ENCODE measurements around the gene OR8G1. TPM values are rescaled to one million over a fixed set of nuclear protein-coding genes. Genes with fewer than 3 reads are reported as not detected.

Gene OR8G1
- total RNA-seq, 1 donor from 2014 or later = not detected

GRCh38 chr11:124278261-124278660 is 37.4 kb downstream of the OR8G1 start:
- Histone ChIP-seq H4K20me1 (ENCODE audit: insufficient read depth, low read length) (no peaks in the 10 kb centered on the region), H3K4me1 (ENCODE audit: insufficient read depth, low read length) (no peaks in the 10 kb centered on the region), H3K79me2 (ENCODE audit: insufficient read depth, low read length) (no peaks in the 10 kb centered on the region), H3K4me3 (ENCODE audit: insufficient read depth, low read depth, low read length) (no peak overlapping the region), H3K27ac (ENCODE audit: low read depth, low read length) (no peak overlapping the region), H3K9me3 (ENCODE audit: insufficient read depth, low read depth, low read length) (no peaks in the 10 kb centered on the region), H3K9ac (ENCODE audit: low read length) (no peak overlapping the region), H3K27me3 (ENCODE audit: insufficient read depth, low read length) (peaks cover 3% of the 10 kb centered on the region), H2AFZ (ENCODE audit: low read depth, low read length) (no peak overlapping the region), H3K36me3 (ENCODE audit: insufficient read depth, low read length) (no peaks in the 10 kb centered on the region), H3K4me2 (ENCODE audit: low read length) (no peak overlapping the region)
- FAIRE-seq = no peak
- no peaks in the 10 kb centered on the region for H3K36me3 Mint-ChIP-seq (ENCODE audit: low read depth, unreplicated experiment)
- DNase-seq (ENCODE audit: low read depth) = peak; percentile 14
- no peak overlapping the region for H3K4me3 Mint-ChIP-seq (ENCODE audit: unreplicated experiment)
- TF ChIP-seq, protein P1, sequence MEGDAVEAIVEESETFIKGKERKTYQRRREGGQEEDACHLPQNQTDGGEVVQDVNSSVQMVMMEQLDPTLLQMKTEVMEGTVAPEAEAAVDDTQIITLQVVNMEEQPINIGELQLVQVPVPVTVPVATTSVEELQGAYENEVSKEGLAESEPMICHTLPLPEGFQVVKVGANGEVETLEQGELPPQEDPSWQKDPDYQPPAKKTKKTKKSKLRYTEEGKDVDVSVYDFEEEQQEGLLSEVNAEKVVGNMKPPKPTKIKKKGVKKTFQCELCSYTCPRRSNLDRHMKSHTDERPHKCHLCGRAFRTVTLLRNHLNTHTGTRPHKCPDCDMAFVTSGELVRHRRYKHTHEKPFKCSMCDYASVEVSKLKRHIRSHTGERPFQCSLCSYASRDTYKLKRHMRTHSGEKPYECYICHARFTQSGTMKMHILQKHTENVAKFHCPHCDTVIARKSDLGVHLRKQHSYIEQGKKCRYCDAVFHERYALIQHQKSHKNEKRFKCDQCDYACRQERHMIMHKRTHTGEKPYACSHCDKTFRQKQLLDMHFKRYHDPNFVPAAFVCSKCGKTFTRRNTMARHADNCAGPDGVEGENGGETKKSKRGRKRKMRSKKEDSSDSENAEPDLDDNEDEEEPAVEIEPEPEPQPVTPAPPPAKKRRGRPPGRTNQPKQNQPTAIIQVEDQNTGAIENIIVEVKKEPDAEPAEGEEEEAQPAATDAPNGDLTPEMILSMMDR (IDR thresholded peaks at IDR 0.05; ENCODE audit: insufficient read depth, low read depth, low read length) = no peak
- no peak for TF ChIP-seq EZH2 (IDR thresholded peaks at IDR 0.05; ENCODE audit: insufficient read depth, low read length)
- peaks cover 3% of the 10 kb centered on the region for H3K9me3 Mint-ChIP-seq (ENCODE audit: unreplicated experiment)
- no peaks in the 10 kb centered on the region for H3K27me3 Mint-ChIP-seq (ENCODE audit: low read depth, unreplicated experiment)
- H3K4me1 Mint-ChIP-seq (ENCODE audit: low read depth, unreplicated experiment) = no peaks in the 10 kb centered on the region
- no peak overlapping the region for H3K27ac Mint-ChIP-seq (ENCODE audit: unreplicated experiment)

- H3K9me3 Mint-ChIP-seq (ENCODE audit: unreplicated experiment) = peaks cover 1% of the 10 kb centered on the region
These were observed 44.9 kb downstream of the OR8G1 start for GRCh38 chr11:124285610-124286344.

More at GRCh38 chr11:124285610-124286344, 44.9 kb downstream of the OR8G1 start:
- H3K4me3 ChIP-seq (ENCODE audit: insufficient read depth, low read depth, low read length) = no peak overlapping the region
- FAIRE-seq = peak; percentile 66
- H3K4me3 Mint-ChIP-seq (ENCODE audit: unreplicated experiment) = no peak overlapping the region
- H2AFZ ChIP-seq (ENCODE audit: low read depth, low read length) = no peak overlapping the region
- H3K4me1 Mint-ChIP-seq (ENCODE audit: low read depth, unreplicated experiment) = peaks cover 8% of the 10 kb centered on the region
- peak; percentile 84 for DNase-seq (ENCODE audit: low read depth)
- H3K36me3 ChIP-seq (ENCODE audit: insufficient read depth, low read length) = no peaks in the 10 kb centered on the region
- peak overlapping the region; percentile 72 for H3K4me2 ChIP-seq (ENCODE audit: low read length)
- H3K9ac ChIP-seq (ENCODE audit: low read length) = peak overlapping the region; percentile 62
- TF ChIP-seq, protein P1 (IDR thresholded peaks at IDR 0.05; ENCODE audit: insufficient read depth, low read depth, low read length) = peak; percentile 22
- TF ChIP-seq EZH2 (IDR thresholded peaks at IDR 0.05; ENCODE audit: insufficient read depth, low read length) = no peak
- peaks cover 11% of the 10 kb centered on the region for H3K4me1 ChIP-seq (ENCODE audit: insufficient read depth, low read length)
- no peaks in the 10 kb centered on the region for H3K27me3 ChIP-seq (ENCODE audit: insufficient read depth, low read length)
- no peaks in the 10 kb centered on the region for H3K27me3 Mint-ChIP-seq (ENCODE audit: low read depth, unreplicated experiment)
- H3K36me3 Mint-ChIP-seq (ENCODE audit: low read depth, unreplicated experiment) = no peaks in the 10 kb centered on the region
- H3K27ac Mint-ChIP-seq (ENCODE audit: unreplicated experiment) = no peak overlapping the region
- H3K79me2 ChIP-seq (ENCODE audit: insufficient read depth, low read length) = no peaks in the 10 kb centered on the region
- peak overlapping the region; percentile 80 for H3K27ac ChIP-seq (ENCODE audit: low read depth, low read length)
- no peaks in the 10 kb centered on the region for H4K20me1 ChIP-seq (ENCODE audit: insufficient read depth, low read length)
- H3K9me3 ChIP-seq (ENCODE audit: insufficient read depth, low read depth, low read length) = no peaks in the 10 kb centered on the region

Measured in astrocyte (in vitro differentiated cells and primary cell).